ENCODE data around the gene PLA2G7. TPM values are rescaled to one million over a fixed set of nuclear protein-coding genes. Genes with fewer than 3 reads are reported as not detected.
A peak's percentile ranks its signal among the peaks of the same experiment; 100 is the strongest.
"Not testable (repeated sequence)": the region's sequence is repeated elsewhere in the genome, so short reads cannot be mapped to it uniquely, and the experiment has no call there.

The PLA2G7 gene
- 7.9 and 10.6 TPM in 2 replicates for total RNA-seq (2014; rRNA removed; shearing (Covaris generic))
- polyA plus RNA-seq (2014; cell fraction: nucleus; rRNA removed): 2.1 and 3.3 TPM in 2 replicates

DNA sequence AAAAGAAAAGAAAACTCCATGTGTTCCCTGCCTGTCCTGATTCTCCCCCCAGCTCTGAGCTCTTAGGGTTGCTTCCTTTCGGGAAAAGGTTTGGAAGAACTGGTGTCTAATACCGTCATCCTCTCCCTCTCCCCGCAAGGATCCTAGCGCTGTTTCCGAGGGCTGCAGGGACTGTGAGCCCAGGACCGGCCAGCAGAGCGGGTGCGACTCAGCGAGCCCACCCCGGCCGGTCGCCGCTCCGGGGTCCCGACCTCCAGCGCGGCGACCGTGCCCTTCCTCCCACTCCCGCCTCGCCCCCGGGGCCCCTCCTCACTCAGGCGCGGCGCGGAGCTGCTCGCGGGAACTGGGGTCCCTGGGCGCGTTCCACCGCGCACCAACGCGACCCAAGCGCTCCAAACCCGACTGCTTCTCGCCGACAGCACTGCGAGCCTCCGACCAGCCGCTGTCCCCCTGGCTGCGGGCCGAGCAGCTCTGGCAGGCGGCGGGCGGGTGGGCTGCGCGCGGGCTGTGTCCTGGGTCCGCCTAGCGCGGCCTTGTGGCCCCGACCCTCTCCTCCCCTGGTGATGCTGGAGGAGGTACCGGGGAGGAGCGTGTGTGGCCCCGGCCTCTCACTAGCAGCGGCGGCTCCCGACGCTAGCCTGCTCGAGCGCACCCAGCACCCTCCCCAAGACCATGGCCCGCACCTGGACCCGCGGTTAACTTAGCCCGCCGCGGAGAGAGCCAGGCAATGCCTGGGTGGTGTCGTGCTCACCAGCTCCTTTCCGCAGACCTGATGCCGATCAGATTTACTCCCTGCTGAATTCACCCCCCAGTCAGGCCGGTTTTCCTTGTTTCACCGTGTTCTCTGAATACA lies at the start of gene PLA2G7:
TSS of gene PLA2G7 (minus strand) at position 509 of the 853 bp plus-strand sequence. CDS start 12,484 bp downstream, outside the sequence.
- DNase-seq (ENCODE audit: extremely low read depth, low read depth): peak; percentile 17

DNA sequence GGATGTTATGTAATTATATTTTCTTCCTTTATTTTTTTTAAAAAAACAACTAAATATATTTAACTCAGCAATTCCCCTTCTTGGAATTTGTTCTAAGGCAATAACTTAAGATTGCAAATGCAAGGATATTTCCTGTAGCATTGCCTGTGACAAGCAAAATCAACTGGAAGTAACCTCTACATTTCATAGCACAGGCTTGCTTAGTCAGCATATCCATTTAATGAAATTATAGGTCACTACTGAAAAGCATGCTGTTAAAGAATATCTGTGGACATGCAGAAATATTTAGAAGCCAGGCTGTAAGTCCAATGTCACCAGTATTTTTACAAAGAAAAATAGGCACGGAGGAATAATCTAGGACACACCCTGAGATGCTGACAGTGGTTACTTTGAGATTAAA lies 49.4 kb upstream of the PLA2G7 start:
- DNase-seq (ENCODE audit: extremely low read depth, low read depth): no peak

DNA sequence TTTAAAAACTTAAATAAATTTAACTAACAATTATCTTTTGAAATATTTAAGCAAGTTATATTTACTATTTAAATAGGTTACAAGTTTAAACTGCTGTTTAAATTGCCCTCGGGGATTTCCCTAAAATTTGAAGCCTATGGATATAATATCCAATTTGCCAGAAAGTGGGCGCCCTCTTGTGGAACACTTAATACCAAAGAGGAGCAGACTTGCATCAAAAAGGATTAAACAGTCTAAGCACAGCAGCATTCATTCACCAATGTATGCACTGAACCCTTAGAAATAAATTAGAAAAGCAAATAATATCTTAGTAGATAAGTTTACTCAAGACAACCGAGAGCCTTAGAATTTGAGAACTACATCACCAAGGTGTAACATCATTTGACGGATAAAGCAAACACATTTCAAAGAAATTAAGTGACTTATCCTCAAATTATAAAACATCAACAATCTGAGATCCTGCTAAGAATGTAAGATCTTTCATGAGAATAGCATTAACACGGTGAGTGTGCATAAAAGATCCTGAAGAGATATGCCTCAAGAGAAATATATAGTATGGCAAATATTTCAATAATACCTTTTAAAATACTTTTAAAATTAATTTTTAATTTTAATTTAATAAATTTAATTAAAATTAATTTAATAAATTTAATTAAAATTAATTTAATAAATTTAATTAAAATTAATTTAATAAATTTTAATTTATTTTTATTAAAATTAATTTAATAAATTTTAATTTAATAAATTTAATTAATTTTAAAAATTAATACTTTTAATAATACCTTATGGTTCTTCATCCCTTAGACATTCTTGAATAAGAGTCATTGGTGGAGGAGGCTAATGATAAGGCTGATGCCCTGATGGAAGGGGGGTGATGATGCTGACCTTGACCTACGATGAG lies 46.6 kb upstream of the PLA2G7 start:
- DNase-seq (ENCODE audit: extremely low read depth, low read depth): peak; percentile 56

DNA sequence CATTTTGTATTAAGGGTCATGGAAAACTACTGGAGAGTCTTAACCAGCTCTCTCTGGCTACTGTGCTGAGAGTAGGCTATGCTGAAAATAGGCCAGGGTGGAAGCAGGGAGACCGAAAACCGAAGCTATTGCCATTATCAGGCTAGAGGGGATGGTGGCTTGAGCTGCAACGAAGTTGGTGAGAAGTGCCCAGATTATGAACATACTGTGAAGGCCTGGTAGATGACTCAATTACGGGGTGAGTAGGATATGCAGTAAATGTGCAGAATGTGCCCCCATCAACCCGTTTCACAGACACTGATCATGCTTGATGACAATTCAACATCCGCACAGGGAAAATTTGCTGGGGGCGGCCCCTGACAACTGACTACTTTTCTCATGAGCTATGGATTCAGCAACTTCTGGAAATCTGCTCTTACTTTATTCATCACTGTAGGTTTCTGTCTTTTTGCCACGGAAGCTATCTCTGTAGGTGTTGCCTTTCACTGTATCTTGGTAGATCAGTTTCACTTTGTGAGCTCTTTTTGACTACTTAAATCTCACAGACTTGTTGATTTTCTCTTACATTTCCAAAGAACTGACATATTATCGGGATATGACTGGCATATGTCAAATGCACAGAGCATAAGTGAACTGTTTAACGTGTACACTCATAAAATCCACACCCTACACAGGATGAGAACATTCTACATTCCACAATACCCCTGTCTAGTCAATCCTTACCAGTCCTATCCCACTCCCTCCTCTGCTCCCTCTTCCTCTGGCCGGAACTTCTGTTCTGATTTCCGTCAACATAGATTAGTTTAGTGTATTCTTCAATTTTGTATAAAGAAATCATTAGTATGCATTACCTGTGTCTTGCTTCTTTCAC lies 42.5 kb upstream of the PLA2G7 start:
- DNase-seq (ENCODE audit: extremely low read depth, low read depth): no peak

DNA sequence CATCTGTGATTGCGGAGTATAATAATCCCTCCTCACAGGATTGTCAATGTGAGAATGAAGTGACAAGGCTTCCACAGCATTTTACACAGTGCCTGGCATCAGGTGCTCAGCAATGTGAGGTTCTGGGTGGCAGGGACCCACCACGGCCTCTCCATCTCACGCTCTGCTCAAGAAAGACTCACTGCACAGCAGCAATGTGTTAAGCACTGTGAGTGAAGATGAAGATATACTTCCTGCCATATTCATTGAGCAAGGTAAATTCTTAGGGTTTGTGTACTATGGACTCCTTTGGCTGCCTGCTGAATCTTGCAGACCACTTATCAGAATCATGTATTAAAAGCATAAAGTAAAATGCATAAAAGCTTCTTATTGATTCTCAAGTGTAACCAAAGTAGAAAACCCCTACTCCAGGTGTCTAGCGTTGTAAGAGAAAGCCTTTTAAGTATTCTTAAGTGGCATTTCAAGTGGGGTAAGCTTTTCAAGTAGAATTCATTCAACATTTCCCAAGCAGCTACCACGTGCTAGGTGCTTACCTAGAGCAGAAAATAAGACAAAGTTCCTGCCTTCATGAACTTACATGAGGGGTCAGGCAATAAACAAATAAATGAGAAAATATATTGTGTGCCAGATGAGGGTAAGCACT lies 41.0 kb upstream of the PLA2G7 start:
- no peak for DNase-seq (ENCODE audit: extremely low read depth, low read depth)

DNA sequence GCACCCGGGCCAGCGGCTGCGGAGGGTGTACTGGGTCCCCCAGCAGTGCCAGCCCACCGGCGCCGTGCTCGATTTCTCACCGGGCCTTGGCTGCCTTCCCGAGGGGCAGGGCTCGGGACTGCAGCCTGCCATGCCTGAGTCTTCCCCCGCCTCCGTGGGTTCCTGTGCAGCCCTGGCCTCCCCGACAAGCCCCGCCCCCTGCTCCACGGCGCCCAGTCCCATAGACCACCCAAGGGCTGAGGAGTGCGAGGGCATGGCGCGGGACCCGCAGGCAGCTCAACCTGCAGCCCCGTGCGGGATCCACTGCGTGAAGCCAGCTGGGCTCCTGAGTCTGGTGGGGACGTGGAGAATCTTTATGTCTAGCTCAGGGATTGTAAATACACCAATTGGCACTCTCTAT lies 39.6 kb upstream of the PLA2G7 start:
- not testable (repeated sequence) for DNase-seq (ENCODE audit: extremely low read depth, low read depth)

DNA sequence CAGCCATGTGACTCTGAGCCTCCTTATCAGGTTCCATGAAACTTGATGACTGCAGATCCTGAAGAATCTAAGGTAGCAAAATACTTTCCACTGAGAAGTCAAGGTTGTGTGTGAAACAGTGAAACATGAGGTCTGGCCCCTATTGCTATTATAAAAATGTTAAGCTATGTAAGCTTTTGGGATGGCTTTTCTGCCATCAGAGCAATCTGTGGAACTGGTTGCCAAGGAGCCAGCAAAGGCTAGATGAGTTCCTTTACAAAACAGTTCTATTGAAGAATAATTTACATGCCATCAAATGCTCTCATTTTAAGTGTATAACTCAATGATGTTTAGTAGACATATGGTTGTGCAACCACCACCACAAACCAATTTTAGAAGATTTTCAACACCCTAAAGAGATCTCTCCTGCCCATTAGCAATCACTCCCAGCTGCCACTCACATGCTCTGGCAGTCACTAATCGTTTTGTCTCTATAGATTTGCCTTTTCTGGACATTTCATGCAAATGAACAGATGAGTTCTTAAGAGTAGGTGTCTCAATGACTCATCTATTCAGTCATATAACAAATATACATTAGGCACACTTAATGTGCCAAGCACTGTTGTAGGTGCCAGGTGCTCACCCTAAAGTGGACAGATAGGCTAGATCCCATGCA lies 38.2 kb upstream of the PLA2G7 start:
- DNase-seq (ENCODE audit: extremely low read depth, low read depth): no peak

DNA sequence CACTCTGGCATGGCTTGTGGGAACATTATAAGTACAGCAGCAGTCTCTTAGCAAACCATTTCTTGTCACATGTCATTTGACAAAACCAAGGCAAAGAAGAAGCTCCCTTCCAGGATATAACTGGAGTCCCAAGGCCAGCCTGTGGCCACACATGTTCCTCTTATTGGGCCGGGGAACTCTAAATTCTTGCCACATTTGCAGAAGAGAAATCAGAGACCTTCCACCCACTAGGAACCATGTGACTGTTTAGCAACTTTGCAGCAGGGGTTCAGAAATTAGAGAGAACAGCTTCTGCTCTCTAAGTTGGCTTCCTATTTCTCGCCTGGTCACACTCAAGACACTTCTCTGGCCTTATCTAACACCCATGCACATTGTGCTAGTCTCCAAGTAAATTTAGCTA lies 37.6 kb upstream of the PLA2G7 start:
- no peak for DNase-seq (ENCODE audit: extremely low read depth, low read depth)

DNA sequence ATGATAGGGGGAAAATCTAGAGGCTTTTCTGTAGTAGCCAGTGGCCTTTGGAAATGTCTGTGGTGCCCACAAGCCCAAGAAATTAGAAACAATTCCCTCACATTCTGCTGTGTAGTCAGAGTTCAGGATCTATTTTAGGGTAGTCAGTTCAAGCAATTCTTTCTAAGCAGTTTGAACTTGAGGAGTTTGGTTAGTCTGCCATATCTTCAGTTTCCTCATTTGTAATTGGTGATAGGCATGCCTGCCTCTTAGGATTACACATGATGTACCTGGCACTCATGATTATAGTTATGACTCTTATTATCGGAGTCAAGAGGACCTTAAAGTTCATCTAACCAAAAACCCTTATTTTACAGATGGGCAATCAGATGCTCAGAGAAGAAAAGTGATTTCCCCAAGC lies 36.8 kb upstream of the PLA2G7 start:
- no peak for DNase-seq (ENCODE audit: extremely low read depth, low read depth)

DNA sequence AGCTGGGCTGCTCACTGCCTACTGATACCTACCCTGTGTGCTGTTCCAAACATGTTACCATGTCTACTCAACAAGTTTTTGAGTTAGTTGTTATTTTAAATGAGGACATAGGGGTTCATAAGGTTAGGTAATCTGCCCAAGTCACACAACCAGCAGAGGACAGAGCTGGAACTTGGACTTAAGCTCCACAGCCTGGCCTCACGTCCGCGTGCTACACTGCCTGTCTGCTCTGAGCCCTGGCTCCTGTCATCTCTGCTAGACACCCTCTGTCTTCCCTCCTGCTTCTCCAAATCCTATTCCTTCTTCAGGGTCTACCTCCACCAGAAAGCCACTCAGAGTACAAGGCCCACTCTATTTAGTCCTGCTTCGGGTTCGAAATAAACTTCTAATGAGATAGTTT lies 29.8 kb upstream of the PLA2G7 start:
- no peak for DNase-seq (ENCODE audit: extremely low read depth, low read depth)

DNA sequence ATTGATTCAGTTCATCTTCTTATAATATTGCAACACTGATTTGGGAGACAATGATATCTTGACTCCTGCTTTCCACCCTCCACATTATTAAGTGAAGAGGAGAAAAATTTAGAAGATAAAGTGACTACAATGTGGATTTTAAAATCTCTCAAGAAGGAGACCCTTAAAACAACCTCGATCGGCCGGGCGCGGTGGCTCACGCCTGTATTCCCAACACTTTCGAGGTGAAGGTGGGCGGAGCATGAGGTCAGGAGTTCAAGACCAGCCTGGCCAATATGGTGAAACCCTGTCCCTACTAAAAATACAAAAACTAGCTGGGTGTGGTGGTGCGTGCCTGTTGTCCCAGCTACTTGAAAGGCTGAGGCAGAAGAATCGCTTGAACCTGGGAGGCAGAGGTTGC lies 29.1 kb upstream of the PLA2G7 start:
- DNase-seq (ENCODE audit: extremely low read depth, low read depth): not testable (repeated sequence)

DNA sequence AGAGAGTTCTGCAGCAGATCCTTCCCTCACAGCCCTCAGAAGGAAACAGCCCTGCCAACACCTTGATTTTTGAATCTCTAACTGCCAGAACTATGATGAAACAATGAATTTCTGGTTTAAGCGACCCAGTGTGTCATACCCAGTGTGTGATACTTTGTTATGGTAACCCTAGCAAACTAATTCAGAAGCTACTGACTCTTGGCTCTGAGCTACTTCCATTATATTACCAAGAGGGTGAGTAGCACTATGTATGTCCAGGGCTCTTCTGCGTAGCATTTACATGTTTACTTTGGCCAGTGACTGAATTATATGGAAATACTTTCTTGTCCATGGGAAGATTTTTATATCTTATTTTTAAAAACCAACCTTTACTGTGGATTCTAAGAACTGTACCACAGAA lies 28.3 kb upstream of the PLA2G7 start:
- DNase-seq (ENCODE audit: extremely low read depth, low read depth): no peak

DNA sequence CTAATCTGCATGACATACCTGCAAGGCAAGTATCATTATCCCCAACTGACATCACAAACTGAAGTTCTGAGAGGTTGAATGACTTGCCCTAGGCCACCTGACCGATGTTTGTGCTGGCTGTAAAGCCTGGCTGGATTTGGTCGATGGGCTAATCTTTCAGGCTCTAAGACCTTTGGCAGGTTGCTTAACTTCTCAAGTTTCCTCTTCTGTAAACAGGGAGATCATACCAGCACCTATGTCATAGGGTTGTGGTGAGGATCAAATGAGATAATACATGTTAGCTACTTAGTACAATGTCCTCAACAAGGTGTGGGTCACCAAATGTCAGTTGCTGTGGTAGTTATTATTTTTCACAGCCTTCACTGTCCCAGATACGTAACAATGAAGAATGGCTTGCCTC lies 25.8 kb upstream of the PLA2G7 start:
- DNase-seq (ENCODE audit: extremely low read depth, low read depth): no peak

DNA sequence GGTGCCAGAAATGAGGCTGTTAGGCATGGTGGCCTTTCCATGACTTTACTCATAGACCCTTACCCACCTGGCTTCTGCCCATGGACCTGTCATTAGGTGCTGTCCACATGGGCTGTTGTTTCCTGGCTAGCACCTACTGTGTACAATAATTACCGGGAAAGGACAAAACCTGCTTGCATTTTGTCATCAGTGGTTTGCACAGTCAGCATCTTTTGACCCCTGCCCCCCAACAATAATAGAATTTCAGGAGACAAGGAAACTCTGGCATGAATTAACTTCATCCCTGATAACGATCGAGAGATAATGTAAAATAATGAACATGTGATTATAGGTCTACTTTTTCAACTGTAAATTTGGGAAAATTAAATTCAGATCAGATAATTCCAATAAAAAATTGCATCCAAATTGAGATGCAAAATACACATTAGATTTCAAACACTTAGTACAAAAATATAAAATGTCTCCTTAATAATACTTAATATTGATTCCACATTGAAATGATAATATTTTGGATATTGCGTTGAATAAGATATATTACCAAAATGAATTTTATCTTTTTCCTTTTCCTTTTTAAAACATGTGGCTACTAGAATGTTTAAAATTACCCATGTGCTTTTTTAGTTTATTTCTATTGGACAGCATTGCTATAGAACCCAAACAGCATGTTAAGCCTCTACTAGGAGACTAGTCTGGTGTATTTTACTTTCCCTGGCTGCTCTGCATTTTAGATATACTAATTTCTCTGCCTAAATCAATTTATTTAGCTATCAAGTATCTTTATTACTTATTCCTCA lies 24.0 kb upstream of the PLA2G7 start:
- DNase-seq (ENCODE audit: extremely low read depth, low read depth): no peak

DNA sequence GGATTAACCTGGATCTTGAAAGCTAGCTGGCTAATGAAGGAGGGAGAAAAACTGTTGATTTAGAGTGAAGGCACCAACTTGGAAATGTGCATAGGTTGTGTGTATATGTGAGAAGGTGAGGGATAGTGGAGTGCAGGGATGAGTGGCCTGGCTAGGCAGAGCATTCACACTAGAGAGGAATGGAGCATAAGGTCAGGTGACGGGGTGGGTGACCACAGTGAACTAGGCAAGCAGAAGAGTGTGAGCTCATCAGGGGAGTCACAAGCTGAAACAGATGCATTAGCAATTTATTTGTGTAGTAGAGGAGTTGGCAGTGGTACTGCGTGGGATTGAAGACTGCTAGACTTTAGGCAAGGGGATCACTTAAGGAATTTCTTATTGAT lies 22.0 kb upstream of the PLA2G7 start:
- no peak for DNase-seq (ENCODE audit: extremely low read depth, low read depth)

DNA sequence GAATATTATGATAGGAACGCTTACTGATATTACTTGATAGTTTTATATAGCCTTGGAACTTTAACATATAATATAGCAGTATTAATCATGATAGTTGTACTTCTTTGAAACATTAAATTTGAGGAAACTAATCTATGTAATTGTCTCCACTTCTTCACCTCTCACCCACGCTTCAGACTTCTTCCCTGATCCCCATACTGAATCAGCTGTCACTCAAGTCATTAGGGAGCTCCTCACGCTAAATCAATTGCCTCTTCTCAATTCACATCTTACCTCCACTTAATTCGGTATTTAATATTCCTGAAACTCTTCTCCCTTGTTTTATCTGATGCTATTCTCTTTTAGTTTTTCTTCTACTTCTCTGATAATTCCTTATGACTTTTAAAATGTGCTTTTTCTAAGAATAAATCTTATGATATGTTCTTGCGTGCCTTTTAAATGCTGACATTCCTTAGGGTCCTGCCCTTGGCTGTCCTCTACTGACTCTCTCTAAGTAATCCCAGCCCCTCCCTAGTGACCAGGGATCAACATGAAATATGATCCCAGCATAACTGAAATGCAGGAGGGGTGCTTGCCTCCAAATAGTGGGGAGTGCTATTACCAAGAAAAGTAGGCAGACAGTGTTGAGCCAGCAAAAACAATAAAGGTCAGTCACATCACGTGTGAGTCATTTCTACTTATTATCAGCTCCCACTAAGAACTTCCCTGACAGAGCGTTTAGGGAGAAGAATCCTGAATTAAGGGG lies 21.5 kb upstream of the PLA2G7 start:
- DNase-seq (ENCODE audit: extremely low read depth, low read depth): no peak

DNA sequence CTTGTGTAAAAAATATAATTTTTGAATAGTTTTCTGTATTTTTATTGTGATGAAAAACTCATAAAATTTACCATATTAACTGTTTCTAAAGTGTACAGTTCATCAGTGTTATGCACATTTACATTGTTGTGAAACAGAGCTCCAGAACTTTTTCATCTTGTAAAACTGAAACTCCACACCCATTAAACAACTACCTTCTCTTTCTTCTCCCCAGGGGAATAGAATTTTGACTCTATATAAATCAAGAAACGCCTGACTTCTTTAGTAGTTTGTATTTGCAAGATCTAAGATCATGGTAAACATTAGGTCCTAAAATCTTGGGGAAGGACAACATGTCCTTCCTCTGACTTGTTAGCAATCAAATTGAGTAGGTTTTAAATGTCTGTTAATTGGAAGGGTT lies 20.7 kb upstream of the PLA2G7 start:
- DNase-seq (ENCODE audit: extremely low read depth, low read depth): no peak

DNA sequence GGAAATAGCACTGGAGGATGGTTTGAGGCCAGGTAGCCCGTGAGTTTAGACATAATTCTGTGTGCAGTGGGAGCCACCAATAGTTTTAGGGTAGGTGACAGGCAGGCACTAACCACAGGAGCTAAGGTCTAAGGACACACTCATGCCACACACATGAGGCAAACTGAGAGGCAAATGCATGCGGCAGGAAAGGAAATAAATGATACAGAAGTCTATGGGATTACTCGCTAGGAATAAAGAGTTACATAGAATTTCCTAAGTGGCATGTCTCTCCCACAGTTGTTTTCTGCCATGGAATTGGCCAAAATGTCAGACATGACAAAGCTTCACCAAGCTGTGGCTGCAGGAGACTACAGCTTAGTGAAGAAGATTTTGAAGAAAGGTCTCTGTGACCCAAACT lies 16.5 kb upstream of the PLA2G7 start:
- DNase-seq (ENCODE audit: extremely low read depth, low read depth): no peak
